Activated CD8-positive, alpha-beta memory T cell treated with anti-CD3 and anti-CD28 coated beads, Interleukin-2, amount 10 ng/mL, durations not matched to agents 7 days and 5 days (primary cell): ENCODE data around the gene CYB561D2. TPM values are rescaled to one million over a fixed set of nuclear protein-coding genes. Genes with fewer than 3 reads are reported as not detected.

Experiments used
- ATAC-seq: fragments of 150-1000 bp; cut with Tn5 transposase; one replicate; pipeline ENCODE4 v1.10.0; 2021; ENCODE audit warnings: moderate library complexity
- CTCF ChIA-PET: fragments of 350-600 bp; sonication (Branson Sonifier 250); formaldehyde crosslinking; loops from one replicate; lab custom pipeline; 2021; ENCODE audit warnings: antibody characterized with exemption; lab: Charles Lee
- DNase-seq: peaks from one replicate; pipeline ENCODE4 v3.0.0-alpha.2; 2020
- H3K27ac Mint-ChIP-seq: one replicate; pipeline ENCODE4 v1.8.0; 2021; ENCODE audit warnings: mild to moderate bottlenecking, mixed read lengths
- H3K27me3 Mint-ChIP-seq: one replicate; pipeline ENCODE4 v1.8.0; 2021; ENCODE audit warnings: mixed read lengths
- H3K36me3 Mint-ChIP-seq: one replicate; pipeline ENCODE4 v1.8.0; 2021; ENCODE audit warnings: mild to moderate bottlenecking, mixed read lengths
- H3K4me1 Mint-ChIP-seq: one replicate; pipeline ENCODE4 v1.8.0; 2021; ENCODE audit warnings: mixed read lengths
- H3K4me3 Mint-ChIP-seq: one replicate; pipeline ENCODE4 v1.8.0; 2021; ENCODE audit warnings: mild to moderate bottlenecking, moderate library complexity, mixed read lengths
- H3K9me3 Mint-ChIP-seq: one replicate; pipeline ENCODE4 v1.8.0; 2022; ENCODE audit warnings: low read depth, mixed read lengths
- total RNA-seq, 2 experiments: library from RNA; stranded (reverse); gene quantifications; one replicate each; pipeline ENCODE4 v1.2.3, GENCODE V29; 2021

Gene CYB561D2
- total RNA-seq, 2 experiments from 2014 or later, result 35.1 to 37.7 TPM

DNA sequence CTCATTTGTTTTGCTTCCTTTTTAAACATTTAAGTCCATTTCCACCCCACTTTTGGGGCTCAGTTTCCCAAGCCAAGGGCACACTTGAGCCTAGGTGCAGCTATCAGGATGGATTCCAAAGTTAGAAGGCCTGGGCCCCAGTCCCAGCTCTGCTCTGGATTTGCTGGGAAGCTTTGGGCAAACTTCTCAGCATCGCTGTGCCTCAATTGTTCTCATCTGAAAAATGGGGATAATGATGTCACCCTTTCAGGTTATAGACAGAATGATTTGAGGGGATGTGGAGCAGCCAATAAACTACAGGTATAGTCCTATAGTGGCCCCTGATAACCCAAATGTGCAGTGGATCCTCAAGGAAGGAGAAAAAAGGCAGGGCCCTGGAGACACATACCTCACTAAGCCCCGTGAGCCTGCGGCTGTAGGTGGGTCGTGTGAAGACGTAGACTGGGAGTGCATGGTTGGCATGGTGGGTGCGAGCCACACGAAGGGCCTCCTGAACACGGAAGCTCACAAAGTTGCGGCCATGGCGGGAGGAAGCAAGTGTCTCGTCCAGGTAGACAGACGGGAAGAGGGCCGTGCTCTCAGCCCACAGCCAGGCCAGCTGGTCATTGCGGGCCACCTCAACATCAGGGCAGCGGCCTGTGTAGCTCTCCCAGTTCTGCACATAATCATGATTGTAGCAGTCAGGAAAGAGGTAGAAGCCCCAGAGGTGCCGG lies 31.3 kb upstream of the CYB561D2 start:
- peaks cover 45% of the 10 kb centered on the region for H3K4me1 Mint-ChIP-seq
- no peaks in the 10 kb centered on the region for H3K27me3 Mint-ChIP-seq
- no peaks in the 10 kb centered on the region for H3K9me3 Mint-ChIP-seq
- peaks cover 3% of the 10 kb centered on the region for H3K36me3 Mint-ChIP-seq
- no peak overlapping the region for H3K27ac Mint-ChIP-seq
- ATAC-seq, result no peak
- CTCF ChIA-PET, result interaction anchor here (2.0 to 18.0 kb wide), 3 partner anchors 16 to 58 kb away, joined by 4 to 266 read pairs (median 91); partner anchors contain the start of genes HYAL1, HYAL3, IFRD2 and NAA80
- H3K4me3 Mint-ChIP-seq, result no peak overlapping the region
- peak; percentile 39 for DNase-seq

DNA sequence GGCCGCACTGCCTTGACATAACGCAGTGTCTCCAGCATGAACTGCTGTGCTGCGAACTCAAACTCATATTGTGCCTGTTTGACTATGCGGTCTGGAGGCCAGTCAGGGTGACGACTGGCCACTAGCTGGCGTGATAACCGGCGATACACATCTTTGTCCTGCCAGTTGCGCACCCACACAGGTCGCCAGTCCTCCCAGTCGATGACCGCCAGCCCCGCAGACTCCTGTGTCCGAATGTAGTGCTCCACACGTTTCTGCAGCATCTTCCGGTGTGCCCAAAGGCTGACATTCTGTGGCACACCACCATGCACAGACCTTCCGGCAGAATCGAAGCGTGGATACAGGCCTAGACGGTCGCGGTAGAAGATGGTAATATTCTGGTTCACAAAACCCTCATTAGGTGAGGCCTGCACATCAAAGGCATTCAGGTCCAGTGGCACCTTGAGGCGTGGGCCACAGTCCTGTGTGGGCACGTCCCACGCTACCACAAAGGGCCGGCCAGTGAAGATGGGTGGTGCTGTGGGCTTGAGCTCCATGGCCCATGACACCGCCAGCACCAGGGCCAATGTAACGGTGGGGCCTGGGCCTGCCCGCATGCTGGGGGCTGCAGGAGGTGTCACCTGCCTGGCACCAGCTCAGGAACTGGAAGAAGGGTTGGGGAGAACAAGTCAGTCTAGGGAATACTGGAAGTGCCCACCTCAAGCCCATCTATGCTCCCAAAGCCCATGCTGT lies 30.6 kb upstream of the CYB561D2 start:
- DNase-seq (peak; percentile 41), ATAC-seq (no peak)
- H3K36me3 Mint-ChIP-seq, result peaks cover 3% of the 10 kb centered on the region
- peaks cover 45% of the 10 kb centered on the region for H3K4me1 Mint-ChIP-seq
- H3K9me3 Mint-ChIP-seq, result no peaks in the 10 kb centered on the region
- H3K27ac Mint-ChIP-seq, result no peak overlapping the region
- CTCF ChIA-PET, result interaction anchor here (0.8 to 18.0 kb wide), 5 partner anchors 15 to 73 kb away, joined by 3 to 266 read pairs (median 4); partner anchors contain the start of genes HYAL1, HYAL3, IFRD2 and NAA80
- no peaks in the 10 kb centered on the region for H3K27me3 Mint-ChIP-seq
- H3K4me3 Mint-ChIP-seq, result peak overlapping the region; percentile 89

DNA sequence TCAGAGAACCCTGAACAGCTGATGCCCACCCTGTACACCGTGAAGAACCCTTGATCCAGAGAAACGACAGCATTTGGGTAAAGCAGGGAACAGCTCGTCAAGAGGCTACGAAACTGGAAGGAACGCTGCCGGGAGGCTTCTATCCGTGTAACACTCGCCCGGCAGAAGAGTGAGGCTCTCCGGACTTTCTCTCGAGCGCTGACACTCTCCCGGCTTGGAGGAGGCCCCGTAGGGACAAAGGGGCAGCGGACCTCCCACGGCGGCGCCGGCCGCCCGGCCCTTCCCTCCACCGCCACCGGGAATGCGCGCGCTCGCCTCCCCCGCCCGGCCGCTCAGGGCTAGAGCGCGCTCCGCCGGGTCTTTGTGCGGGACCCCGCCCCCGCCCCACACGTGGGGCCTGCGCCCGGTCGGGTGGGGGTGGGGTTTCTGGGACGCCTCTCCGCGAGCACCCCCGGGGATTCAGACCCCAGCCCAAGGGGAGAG lies 29.8 kb upstream of the CYB561D2 start:
- DNase-seq (no peak), ATAC-seq (peak; percentile 50)
- Mint-ChIP-seq H3K4me3 (peak overlapping the region; percentile 89), H3K4me1 (peaks cover 39% of the 10 kb centered on the region), H3K27me3 (no peaks in the 10 kb centered on the region), H3K9me3 (no peaks in the 10 kb centered on the region), H3K27ac (peak overlapping the region; percentile 80), H3K36me3 (peaks cover 3% of the 10 kb centered on the region)
- CTCF ChIA-PET, result interaction anchor here (0.8 to 18.0 kb wide), 5 partner anchors 15 to 74 kb away, joined by 3 to 266 read pairs (median 3); partner anchors contain the start of genes HYAL1, HYAL3, IFRD2 and NAA80

DNA sequence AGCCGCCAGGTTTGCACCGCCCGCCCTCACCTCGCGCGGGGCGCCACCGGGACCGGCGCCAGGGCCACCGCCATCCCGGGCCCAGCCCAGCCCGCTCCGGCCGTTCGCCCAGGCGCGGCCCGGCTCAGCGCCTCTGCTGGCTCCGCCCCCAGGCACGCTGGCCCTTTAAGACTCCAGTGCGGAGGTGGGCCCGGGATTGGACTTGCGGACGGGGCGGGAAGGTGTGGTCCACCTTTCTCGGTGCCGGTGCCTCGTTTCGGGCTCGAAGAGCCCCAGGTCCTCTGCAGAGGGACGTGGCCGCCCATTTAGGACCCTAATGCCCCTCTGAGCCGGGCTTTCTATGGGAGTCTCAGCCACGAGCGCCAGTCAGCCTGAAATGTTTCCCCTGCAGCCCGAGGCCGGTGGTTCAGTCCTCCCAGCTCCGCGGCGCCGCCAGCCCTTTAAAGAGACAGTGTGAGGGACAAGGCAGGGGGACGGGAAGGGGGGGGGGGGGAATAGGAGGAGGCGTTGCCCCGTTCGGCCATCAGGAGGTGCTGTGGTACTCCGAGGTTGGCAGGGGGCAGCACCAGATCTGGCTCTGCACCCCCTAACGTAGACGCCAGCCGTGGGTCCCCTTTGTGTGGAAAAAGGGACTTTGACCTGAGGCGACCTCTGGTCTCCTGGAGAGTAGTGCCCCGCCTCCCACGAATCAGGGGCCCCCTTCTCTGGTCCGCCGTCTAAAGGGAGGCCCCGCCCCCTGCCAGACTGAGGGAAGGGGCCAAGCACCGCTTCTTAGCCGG lies 29.1 kb upstream of the CYB561D2 start:
- DNase-seq, result peak; percentile 90
- Mint-ChIP-seq H3K36me3 (no peaks in the 10 kb centered on the region), H3K27ac (peak overlapping the region; percentile 93), H3K4me3 (peak overlapping the region; percentile 89), H3K9me3 (no peaks in the 10 kb centered on the region), H3K27me3 (no peaks in the 10 kb centered on the region), H3K4me1 (peaks cover 37% of the 10 kb centered on the region)
- peak; percentile 76 for ATAC-seq
- CTCF ChIA-PET, result interaction anchor here (1.3 to 18.0 kb wide), 4 partner anchors 14 to 75 kb away, joined by 3 to 266 read pairs (median 47); partner anchors contain the start of genes HYAL1, HYAL3, IFRD2 and NAA80

DNA sequence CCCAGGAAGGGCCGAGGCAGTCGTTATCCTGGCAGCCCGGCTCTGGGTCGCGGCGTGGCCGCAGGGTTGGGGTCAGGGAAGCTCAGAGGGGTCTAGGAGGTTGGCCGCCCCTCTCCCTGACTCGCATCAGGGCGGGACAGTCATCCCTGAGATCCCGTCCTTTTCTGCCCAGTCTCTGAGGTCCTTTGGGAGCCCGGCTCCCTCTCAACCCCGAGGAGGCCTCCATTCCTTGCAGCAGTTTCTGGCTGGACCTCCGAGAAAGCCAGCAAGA lies 28.6 kb upstream of the CYB561D2 start:
- CTCF ChIA-PET, result interaction anchor here (1.3 to 18.0 kb wide), 5 partner anchors 13 to 47 kb away, joined by 3 to 266 read pairs (median 21); partner anchors contain the start of genes HYAL1, HYAL3, IFRD2 and NAA80
- H3K36me3 Mint-ChIP-seq, result no peaks in the 10 kb centered on the region
- no peaks in the 10 kb centered on the region for H3K9me3 Mint-ChIP-seq
- no peak overlapping the region for H3K27ac Mint-ChIP-seq
- no peak for DNase-seq
- no peak for ATAC-seq
- H3K4me3 Mint-ChIP-seq, result no peak overlapping the region
- H3K4me1 Mint-ChIP-seq, result peaks cover 36% of the 10 kb centered on the region
- no peaks in the 10 kb centered on the region for H3K27me3 Mint-ChIP-seq

DNA sequence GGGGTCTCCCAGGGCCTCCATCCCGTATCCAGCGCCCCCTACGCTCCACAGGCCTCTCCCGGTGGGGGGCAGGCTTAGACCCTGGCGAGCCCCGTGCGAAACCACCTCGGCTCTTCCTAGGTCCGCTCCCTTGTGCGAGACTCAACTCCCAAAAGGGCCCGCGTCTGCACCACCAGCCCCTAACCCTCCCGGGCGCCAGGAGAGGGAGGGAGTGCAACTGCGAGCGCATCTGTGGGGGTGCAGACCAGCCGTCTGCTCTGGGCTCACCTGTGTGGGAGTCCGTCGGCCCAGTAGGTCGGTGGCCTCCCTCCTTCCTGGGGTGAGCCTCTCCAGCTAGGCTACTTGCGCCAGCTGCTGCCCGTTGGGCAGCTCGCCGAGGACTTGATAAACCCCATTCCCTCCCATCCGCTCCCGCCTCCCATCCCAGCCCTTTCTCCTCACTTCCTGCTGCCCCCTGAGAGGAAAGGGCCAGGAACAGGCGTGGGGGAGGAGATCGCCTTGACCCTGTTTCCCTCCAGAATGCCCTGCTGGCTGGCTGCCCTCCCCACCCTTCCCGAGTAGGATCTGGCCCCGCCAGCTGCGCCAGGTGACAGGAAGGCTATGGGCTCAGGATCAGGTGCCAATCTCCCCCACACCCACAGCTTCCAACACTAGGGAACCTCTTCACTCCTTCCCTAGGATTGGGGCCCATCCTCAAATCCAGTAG lies 28.1 kb upstream of the CYB561D2 start, which contains the start of gene HYAL2:
Gene HYAL2 (minus strand): TSS at position 360 of the 706 bp plus-strand sequence. CDS start 2,256 bp downstream, outside the sequence.
- Mint-ChIP-seq H3K27me3 (no peaks in the 10 kb centered on the region), H3K9me3 (no peaks in the 10 kb centered on the region), H3K36me3 (no peaks in the 10 kb centered on the region), H3K4me1 (peaks cover 35% of the 10 kb centered on the region), H3K4me3 (peak within 1 kb of the TSS; percentile 89), H3K27ac (peak within 1 kb of the TSS; percentile 93)
- CTCF ChIA-PET, result interaction anchor here (1.3 to 18.0 kb wide), 6 partner anchors 13 to 48 kb away, joined by 3 to 266 read pairs (median 14); partner anchors contain the start of genes HYAL1, HYAL3, IFRD2 and NAA80
- peak; percentile 40 for DNase-seq
- ATAC-seq, result no peak

DNA sequence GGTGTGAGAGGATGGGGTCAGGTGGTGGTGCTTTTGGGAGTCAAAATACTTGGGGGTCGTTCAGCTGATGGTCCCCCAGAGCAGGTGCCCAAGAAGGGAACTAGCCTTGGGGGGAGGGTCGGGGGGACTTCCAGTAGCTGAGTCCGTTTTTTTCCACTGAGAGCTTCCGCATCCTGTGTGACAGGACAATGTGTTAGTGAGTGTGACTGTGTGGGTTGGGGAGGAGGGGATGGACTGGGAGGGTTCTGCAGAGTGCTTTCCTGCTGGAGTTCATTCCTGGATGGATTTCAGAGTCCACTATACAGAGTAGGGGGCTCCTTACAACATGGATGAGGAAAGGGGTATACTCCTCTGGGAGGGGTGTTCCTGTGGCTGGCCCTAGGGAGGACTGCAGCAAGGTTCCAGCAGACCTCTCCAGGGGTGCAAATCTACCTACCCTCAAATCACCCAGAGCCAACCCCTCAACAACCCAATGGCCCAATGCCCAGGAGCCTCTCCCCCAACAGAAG lies 27.5 kb upstream of the CYB561D2 start:
- DNase-seq, result peak; percentile 42
- peaks cover 36% of the 10 kb centered on the region for H3K4me1 Mint-ChIP-seq
- CTCF ChIA-PET, result interaction anchor here (0.9 to 18.0 kb wide), 7 partner anchors 12 to 131 kb away, joined by 3 to 266 read pairs (median 6); partner anchors contain the start of genes HYAL1, HYAL3, IFRD2 and NAA80
- peak overlapping the region; percentile 47 for H3K27ac Mint-ChIP-seq
- H3K36me3 Mint-ChIP-seq, result no peaks in the 10 kb centered on the region
- no peaks in the 10 kb centered on the region for H3K9me3 Mint-ChIP-seq
- H3K27me3 Mint-ChIP-seq, result no peaks in the 10 kb centered on the region
- ATAC-seq, result no peak
- H3K4me3 Mint-ChIP-seq, result no peak overlapping the region

DNA sequence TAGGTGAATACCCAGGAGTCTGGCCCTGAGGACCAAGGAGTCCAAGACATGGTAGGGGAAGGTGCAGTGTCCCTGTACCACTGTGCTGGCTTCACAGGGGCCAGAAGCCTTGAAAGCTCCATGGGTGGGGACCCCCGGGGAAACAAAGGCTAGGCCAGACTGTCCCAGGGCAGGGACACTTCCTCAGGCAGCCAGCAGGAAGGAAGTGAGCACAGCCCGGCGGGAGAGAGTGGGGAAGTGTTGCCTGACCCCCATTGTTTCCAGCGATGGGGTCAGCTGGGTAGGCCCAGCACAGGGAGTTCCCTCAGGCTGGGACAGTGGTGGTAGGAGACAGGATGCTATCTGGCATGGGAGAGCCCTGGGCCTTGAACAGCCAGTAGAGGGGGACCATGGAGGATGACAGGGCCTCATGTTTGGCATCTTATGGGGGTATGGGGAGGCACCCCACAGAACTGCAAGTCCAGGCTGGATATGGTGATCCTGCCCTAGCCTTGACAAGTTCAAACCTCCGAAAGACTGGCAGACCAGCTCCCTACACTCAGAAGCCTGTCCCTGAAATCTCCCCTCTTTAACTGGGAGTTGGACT lies 27.0 kb upstream of the CYB561D2 start:
- Mint-ChIP-seq H3K4me1 (peaks cover 39% of the 10 kb centered on the region), H3K27ac (peak overlapping the region; percentile 35), H3K9me3 (no peaks in the 10 kb centered on the region), H3K27me3 (no peaks in the 10 kb centered on the region), H3K36me3 (no peaks in the 10 kb centered on the region), H3K4me3 (no peak overlapping the region)
- CTCF ChIA-PET, result interaction anchor here (0.6 to 18.0 kb wide), 23 partner anchors 9 to 218 kb away, joined by 3 to 266 read pairs (median 5); partner anchors contain the start of genes CYB561D2, GNAI2, HYAL1 and HYAL3
- no peak for ATAC-seq
- peak; percentile 39 for DNase-seq

DNA sequence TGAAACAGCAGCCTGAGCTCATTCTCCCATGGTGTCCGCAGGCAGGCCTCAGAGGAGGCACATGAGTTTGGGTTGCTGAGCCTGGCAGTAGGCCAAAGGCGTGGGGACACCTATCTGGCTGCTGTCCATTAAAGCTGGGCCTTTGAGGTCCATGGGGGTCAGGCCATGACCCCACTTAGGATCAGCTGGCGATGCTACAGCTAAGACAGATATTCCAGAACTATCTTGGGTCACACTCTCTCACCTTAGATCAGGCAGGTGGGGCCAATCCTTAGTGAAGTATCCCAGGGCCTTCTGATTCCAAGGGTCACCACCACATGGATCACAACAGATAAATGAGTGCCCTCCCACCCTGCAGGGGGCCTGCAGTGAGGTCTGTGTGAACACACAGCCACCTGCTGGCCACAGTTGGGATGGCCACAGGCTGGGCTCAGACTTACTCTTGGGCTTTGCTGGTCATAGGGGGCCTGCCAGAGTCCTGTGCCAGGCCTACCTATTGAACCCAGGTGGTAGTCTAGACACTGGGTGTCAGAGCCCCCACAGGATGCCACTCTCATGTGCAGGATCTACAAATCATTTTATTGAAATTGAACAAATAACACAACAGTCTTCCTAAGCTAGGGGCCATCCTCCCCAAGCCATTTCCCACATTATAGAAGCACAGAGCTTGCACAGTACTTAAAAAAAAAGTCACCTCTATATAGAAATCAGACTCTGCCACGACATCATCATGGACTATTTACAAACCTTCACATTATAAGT lies 26.1 kb upstream of the CYB561D2 start:
- H3K27ac Mint-ChIP-seq, result no peak overlapping the region
- CTCF ChIA-PET, result interaction anchor here (0.7 to 18.0 kb wide), 24 partner anchors 10 to 132 kb away, joined by 3 to 266 read pairs (median 4); partner anchors contain the start of genes CYB561D2, GNAI2, HYAL1 and HYAL3
- H3K9me3 Mint-ChIP-seq, result no peaks in the 10 kb centered on the region

DNA sequence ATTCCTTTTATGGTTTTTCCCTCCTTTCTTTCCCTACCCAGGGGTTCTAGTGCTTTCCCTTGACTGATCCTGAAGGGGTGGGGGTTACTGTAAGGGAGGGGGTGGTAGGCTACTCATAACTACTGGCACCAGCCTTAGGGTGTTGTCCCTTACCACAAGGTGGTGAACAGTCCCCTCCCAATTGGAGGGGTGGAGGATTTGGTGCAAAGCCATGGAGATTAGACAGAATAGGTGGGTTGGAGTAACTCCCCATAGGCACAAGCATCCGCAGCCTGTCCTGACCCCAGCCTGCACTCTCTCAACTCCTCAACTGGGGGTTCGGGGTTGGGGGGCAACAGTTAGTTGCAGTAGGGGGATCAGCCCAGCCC lies 25.6 kb upstream of the CYB561D2 start:
- H3K27ac Mint-ChIP-seq, result no peak overlapping the region
- H3K27me3 Mint-ChIP-seq, result no peaks in the 10 kb centered on the region
- peaks cover 30% of the 10 kb centered on the region for H3K4me1 Mint-ChIP-seq
- H3K36me3 Mint-ChIP-seq, result peaks cover 5% of the 10 kb centered on the region
- DNase-seq (no peak), ATAC-seq (no peak)
- H3K4me3 Mint-ChIP-seq, result no peak overlapping the region
- H3K9me3 Mint-ChIP-seq, result no peaks in the 10 kb centered on the region
- CTCF ChIA-PET, result interaction anchor here (0.9 to 18.0 kb wide), 12 partner anchors 10 to 131 kb away, joined by 3 to 266 read pairs (median 7); partner anchors contain the start of genes GNAI2, HYAL1, HYAL3 and IFRD2

More for the DNA sequence above, 26.1 kb upstream of the CYB561D2 start:
- ATAC-seq (peak; percentile 21), DNase-seq (peak; percentile 78)
- Mint-ChIP-seq H3K27me3 (no peaks in the 10 kb centered on the region), H3K4me1 (peaks cover 34% of the 10 kb centered on the region), H3K4me3 (no peak overlapping the region), H3K36me3 (no peaks in the 10 kb centered on the region)
